Measurements from ENCODE around the gene IFI16. TPM values are rescaled to one million over a fixed set of nuclear protein-coding genes. Genes with fewer than 3 reads are reported as not detected.

The IFI16 gene
- total and polyA plus RNA-seq, 10 of the 15 experiments (the other 5 are each of a cell fraction or from before 2014, with no cell fraction given): 120 to 375 (median 188) TPM

- FAIRE-seq: no peak
- Histone ChIP-seq H3K9me3 (replicated peaks; ENCODE audit: control insufficient read depth, insufficient read depth, low read length) (no peaks in the 10 kb centered on the region; the same call in 2 of the 3 replicates), H3K4me3 (no peak overlapping the region), H3K36me3 (ENCODE audit: control insufficient read depth in 2 of 2, insufficient read depth in 2 of 2, low read length in 1 of 2) (no peaks in the 10 kb centered on the region), H3K27ac (ENCODE audit: control insufficient read depth, insufficient read depth) (no peak overlapping the region), H3K79me2 (ENCODE audit: control insufficient read depth, insufficient read depth, low read length) (peaks cover 19% of the 10 kb centered on the region), H3K4me1 (ENCODE audit: control insufficient read depth, insufficient read depth, low read length) (peaks cover 15% of the 10 kb centered on the region; the same call in 1 of the 2 replicates), H3K27me3 (replicated peaks in 1 of 2; ENCODE audit: control insufficient read depth in 2 of 2, insufficient read depth in 2 of 2, low read length in 1 of 2) (no peaks in the 10 kb centered on the region), H2AFZ (ENCODE audit: control insufficient read depth, low read depth, low read length) (peak overlapping the region; percentile 74), H3K4me2 (ENCODE audit: control insufficient read depth, insufficient read depth) (no peak overlapping the region; the same call in 1 of the 2 replicates), H3K9ac (ENCODE audit: control insufficient read depth, insufficient read depth, low read length) (no peak overlapping the region), H4K20me1 (ENCODE audit: control insufficient read depth, insufficient read depth) (no peaks in the 10 kb centered on the region)
- 9% methylated on average over 6 of the region's 6 CpGs for WGBS (ENCODE audit: insufficient coverage, insufficient replicate concordance, low lambda C conversion rate, missing lambda C conversion rate)
- POLR2A ChIA-PET: no interaction called here
- CTCF ChIA-PET: interaction anchor here (0.9 to 1.9 kb wide), 5 partner anchors 10 to 72 kb away, joined by 3 to 6 read pairs (median 3); no protein-coding TSS in a partner anchor
- DNase-seq (ENCODE audit: low read depth, low spot score): no peak
- RAD21 ChIA-PET (ENCODE audit: unreplicated experiment): interaction anchor here (0.9 to 1.3 kb wide), 3 partner anchors 63 to 71 kb away, joined by 3 to 4 read pairs (median 3); partner anchors contain the start of gene AIM2
- no peak for TF ChIP-seq SREBF1 (IDR thresholded peaks at IDR 0.05; ENCODE audit: low read length)
- TF ChIP-seq HCFC1 (IDR thresholded peaks at IDR 0.05; ENCODE audit: low read length): no peak
- TF ChIP-seq HDAC6 (IDR thresholded peaks at IDR 0.05; ENCODE audit: unreplicated experiment): no peak
- no peak for TF ChIP-seq MYB (IDR thresholded peaks at IDR 0.05; ENCODE audit: borderline replicate concordance, low read depth, low read length)
- no peak for TF ChIP-seq NR2F1 (conservative IDR thresholded peaks at IDR 0.05)
- TF ChIP-seq CBX5 (IDR thresholded peaks at IDR 0.05; ENCODE audit: low read depth): no peak
- no peak for TF ChIP-seq EZH2 (IDR thresholded peaks at IDR 0.05; ENCODE audit: borderline replicate concordance, control insufficient read depth, low read depth, low read length)
- no peak for TF ChIP-seq CBX3 (IDR thresholded peaks at IDR 0.05; ENCODE audit: borderline replicate concordance, low read depth)
- TF ChIP-seq CHD4 (IDR thresholded peaks at IDR 0.05): no peak
- TF ChIP-seq ESRRA (IDR thresholded peaks at IDR 0.05; ENCODE audit: low read length): no peak
- TF ChIP-seq MTA3 (IDR thresholded peaks at IDR 0.05; ENCODE audit: borderline replicate concordance, low read length): no peak
- no peak for TF ChIP-seq ZNF592 (IDR thresholded peaks at IDR 0.05)
- no peak for TF ChIP-seq TCF3 (IDR thresholded peaks at IDR 0.05; ENCODE audit: borderline replicate concordance, insufficient read depth, low read depth, low read length)
- no peak for TF ChIP-seq MEF2B (IDR thresholded peaks at IDR 0.05; ENCODE audit: partially characterized antibody, poor library complexity, severe bottlenecking)
- TF ChIP-seq RELB (IDR thresholded peaks at IDR 0.05; ENCODE audit: low read depth): no peak
- no peak for TF ChIP-seq TARDBP (IDR thresholded peaks at IDR 0.05; ENCODE audit: borderline replicate concordance)
- TF ChIP-seq JUNB (IDR thresholded peaks at IDR 0.05): no peak
- no peak for TF ChIP-seq SMAD5 (IDR thresholded peaks at IDR 0.05; ENCODE audit: low read depth)
- no peak for TF ChIP-seq SIN3A (IDR thresholded peaks at IDR 0.05; ENCODE audit: low read depth, low read length)
- no peak for TF ChIP-seq E2F4 (IDR thresholded peaks at IDR 0.05; ENCODE audit: low read depth, low read length)
- intact Hi-C loops (cut with micrococcal nuclease; ENCODE audit: unreplicated experiment): no loop called here
- ATAC-seq: no peak
- SMC1A ChIA-PET (ENCODE audit: uncharacterized antibody, unreplicated experiment): interaction anchor here (0.9 to 1.4 kb wide), 6 partner anchors 10 to 83 kb away, joined by 3 to 10 read pairs (median 4); partner anchors contain the start of gene AIM2
- in situ Hi-C loops (cut with MboI): loop anchor here (5.0 to 10.0 kb wide), 2 partner anchors 173 to 721 kb away; partner anchors contain the start of genes CD1C and MNDA
- BruUV-seq (replicated peaks): no TSS peak
Measured at GRCh38 chr1:159005676-159006075, 4.0 kb upstream of the IFI16 start.
